Measurements from ENCODE around the gene CLCN3. TPM values are rescaled to one million over a fixed set of nuclear protein-coding genes. Genes with fewer than 3 reads are reported as not detected.
"Not testable (repeated sequence)": the region's sequence is repeated elsewhere in the genome, so short reads cannot be mapped to it uniquely, and the experiment has no call there.

The CLCN3 gene
- total RNA-seq, 1 donor from 2014 or later = 50.4 TPM

GRCh38 chr4:169657470-169658107 lies 37.2 kb downstream of the CLCN3 start:
- ATAC-seq = no peak

DNA sequence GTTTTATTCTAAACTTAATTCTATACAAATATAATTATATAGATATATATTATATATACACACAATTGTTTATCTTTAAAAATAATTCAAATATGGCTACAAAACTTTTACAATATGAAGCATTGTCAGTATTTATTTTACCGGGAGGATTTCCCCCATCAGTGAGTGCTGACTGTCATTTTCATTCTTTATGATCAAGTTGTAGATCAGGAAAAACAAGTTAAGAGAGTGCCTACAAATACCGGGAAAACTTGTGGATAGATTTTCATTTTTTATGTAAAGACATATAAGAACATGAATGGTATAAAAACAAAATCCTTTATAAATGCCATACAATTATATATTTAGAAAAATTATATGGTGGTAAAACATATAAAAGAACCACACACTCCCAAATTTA lies 37.8 kb downstream of the CLCN3 start:
- no peak for ATAC-seq

DNA sequence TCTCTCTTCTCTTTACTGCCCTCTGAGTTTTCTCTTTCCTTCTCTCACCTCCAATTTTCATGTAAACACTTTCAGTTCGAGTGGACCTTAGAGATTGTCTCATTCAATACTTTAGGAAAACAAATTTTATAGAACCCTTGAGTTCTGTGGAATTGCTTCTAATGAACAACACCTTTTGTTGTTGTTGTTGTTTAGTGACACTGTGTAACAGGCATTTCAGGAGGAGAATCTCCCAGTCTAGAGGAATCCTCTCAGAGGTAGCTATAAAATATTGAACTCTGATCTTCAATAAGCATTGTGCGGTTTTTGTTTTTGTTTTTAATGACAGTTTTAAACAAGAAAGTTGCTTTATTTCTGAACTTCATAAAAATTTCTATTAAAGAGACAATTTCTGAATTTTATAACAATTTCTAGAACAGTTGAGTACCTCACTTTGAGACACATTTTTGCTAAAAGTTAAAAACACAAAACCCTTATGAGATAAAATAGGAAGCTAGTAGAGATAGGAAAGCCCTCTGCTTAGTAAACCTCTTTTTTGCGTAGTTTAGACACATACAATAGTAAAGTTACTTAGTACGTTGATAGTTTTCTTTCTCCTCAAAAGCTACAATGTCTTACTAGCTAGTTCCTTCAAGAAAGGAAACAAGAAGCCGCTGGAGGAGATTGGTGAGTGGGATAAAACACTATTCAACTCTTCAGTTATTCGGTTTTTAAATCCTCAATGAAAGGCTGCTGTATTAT lies 38.8 kb downstream of the CLCN3 start:
- ATAC-seq = no peak

GRCh38 chr4:169659716-169660670 lies 39.6 kb downstream of the CLCN3 start:
- peak; percentile 100 for ATAC-seq

DNA sequence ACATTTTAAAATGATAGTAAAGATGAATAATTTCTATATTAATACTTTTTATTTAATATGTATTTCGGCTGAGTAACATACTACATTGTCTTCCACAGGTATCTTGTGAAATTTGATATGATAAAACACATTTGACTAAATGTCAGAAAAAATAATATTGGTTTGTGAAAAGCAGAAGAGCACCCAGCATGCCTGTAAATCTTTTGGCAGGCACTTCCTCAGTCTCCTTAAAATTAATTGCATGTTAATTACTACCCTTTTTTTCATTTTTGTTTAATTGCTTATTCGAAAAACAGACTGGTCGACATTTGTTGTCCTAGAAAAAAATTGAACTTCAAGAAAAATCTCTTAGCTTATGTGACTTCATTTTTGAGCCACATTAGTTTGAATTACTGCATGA lies 40.6 kb downstream of the CLCN3 start:
- ATAC-seq = no peak

DNA sequence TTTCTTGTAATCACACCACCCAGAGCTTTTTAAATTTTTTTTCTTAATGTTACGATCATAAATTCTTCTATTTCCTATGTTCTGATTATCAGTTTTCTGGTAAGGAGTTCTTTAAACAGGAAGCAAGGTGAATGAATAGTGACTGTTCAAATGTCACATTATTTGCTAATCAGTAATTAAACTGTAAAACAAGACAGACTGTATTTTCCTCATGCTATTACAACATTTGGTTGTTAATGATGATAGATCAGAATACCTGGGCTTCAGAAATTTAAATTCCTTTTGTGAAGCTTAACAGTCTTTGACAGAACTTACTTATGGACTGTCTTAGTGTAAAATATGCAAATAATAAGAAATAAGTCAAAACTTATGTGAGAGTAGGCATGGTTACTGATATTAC lies 41.4 kb downstream of the CLCN3 start:
- no peak for ATAC-seq

- no peak for ATAC-seq
Measured at GRCh38 chr4:169662206-169662605, 41.8 kb downstream of the CLCN3 start.

GRCh38 chr4:169663402-169663801 lies 43.0 kb downstream of the CLCN3 start:
- no peak for ATAC-seq

DNA sequence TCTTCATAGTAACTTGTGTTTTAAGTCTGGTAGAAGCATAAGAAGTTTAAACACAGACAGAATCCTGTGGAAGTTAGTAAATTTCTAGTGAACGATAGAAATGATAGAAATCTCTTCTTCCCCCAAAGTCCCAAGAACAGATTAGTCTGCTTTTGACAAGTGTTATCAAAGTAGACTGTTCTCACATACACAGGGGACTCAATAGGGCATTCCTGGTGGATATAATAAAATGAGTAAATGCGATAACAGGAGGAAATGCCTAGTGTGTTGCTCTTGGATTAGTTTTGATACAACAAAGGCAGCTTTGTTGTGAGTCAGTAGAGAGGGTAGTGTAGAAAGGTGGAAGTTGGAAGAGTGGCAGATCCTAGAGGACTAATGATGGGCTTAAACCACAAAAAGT lies 43.5 kb downstream of the CLCN3 start:
- no peak for ATAC-seq

GRCh38 chr4:169664615-169665014 lies 44.2 kb downstream of the CLCN3 start:
- no peak for ATAC-seq

DNA sequence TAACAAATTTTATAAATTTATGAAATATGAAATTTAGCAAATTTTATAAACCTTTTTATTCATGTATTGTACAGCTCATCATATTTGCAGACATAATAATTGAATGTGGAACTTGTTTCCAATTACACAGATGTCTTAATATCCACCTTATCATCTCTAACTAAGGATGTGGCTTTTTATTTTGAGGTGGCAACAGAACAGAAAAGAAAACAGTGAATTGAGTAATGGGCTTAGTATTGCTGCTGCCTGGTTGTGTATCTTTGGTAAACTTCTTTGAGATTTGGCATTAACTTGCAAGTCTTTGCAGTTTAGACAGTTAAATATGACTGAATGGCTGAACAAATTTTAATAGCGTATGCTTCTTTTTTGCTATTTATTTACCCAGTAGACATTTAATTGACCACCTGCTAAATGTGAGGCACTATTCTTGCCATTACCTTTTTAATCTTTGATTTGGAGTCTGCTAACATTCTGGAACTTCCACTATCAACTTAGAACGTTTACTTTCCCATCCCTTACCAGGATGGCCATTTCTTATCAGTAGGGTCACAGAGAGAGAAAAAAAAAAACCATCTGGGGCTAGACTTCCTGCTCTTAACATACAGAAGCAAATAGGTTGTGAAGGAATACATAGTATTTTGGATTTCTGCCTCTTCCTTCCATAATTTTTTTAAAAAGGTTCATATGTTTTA lies 44.8 kb downstream of the CLCN3 start:
- ATAC-seq = no peak

- no peak for ATAC-seq
Measured at GRCh38 chr4:169668069-169668721, 47.8 kb downstream of the CLCN3 start.

GRCh38 chr4:169675825-169676224 lies 55.4 kb downstream of the CLCN3 start:
- no peak for ATAC-seq

DNA sequence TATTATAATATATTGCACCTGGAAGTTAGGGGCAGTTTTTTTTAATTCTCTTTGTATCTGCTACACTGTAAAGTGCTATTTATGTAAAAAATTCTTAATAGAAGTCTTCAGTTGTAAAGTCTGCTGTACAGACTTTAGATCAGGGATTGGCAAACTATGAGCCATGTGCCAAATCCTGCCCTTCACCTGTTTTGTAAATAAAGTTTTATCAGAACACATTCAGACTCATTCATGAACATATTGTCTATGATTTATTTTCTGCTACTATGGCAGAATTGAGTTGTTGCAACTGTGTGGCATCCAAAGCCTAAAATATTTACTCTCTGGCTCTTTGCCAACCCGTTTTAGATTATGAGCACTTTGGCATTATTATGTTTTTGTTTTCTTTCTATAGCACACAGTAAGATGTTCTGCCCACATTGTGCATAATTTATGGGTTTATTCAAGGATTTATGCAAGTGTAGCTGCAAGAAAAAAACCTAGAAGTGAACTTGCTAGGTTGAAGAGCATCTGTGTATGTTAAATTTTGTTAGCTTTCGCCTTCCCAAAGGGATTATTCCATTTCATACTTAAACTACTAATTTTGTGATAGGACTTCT lies 56.9 kb downstream of the CLCN3 start:
- no peak for ATAC-seq

DNA sequence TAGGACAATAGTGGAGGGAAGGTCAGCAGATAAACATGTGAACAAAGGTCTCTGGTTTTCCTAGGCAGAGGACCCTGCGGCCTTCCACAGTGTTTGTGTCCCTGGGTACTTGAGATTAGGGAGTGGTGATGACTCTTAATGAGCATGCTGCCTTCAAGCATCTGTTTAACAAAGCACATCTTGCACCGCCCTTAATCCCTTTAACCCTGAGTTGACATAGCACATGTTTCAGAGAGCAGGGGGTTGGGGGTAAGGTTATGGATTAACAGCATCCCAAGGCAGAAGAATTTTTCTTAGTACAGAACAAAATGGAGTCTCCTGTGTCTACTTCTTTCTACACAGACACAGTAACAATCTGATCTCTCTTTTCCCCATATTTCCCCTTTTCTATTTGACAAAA lies 58.1 kb downstream of the CLCN3 start:
- not testable (repeated sequence) for ATAC-seq

GRCh38 chr4:169678951-169679591 lies 58.7 kb downstream of the CLCN3 start:
- not testable (repeated sequence) for ATAC-seq

- ATAC-seq = no peak
Measured at GRCh38 chr4:169682372-169683047, 62.1 kb downstream of the CLCN3 start.

DNA sequence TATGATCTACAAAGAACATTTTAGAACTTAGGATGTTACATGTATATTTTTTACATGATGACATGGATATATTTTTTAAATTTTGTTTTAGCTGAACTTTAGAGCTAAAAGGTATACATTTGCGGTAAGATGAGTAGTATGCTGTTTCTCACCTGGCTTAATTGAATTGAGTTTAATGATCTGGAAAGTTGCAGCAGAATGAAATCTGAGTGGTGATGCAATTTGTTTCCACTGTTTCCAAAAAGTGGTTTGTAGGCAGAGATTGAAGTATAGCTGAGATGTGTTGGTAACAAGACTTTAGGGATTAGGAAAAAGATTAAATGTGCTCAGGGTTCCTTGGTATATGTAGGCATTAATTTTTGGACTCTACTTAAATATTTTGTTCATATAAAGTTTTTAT lies 69.3 kb downstream of the CLCN3 start:
- ATAC-seq = no peak

DNA sequence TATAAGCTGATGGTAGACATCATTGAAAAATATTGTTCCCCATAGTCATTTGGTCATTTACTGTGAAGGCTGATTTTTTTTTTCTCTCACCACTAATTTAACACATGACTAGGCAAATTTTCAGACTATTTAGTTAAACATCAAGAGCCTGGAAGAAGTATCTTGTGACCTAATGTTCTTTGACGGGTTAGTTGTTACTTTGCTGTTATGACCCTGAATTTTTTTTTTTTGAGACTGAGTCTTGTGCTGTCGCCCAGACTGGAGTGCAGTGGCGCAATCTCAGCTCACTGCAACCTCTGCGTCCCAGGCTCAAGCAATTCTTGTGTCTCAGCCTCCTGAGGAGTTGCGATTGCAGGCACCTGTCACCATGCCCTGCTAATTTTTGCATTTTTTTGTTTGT lies 70.4 kb downstream of the CLCN3 start:
- ATAC-seq = no peak

- no peak for ATAC-seq
Measured at GRCh38 chr4:169698331-169698730, 78.0 kb downstream of the CLCN3 start.

All from esophagus mucosa (tissue), 1 donor.